GM18505 (cell line): Measurements from ENCODE around the gene PRXL2B.

Experiments used
- ATAC-seq: cut with Tn5 transposase; IDR thresholded peaks from one replicate; pipeline ENCODE4 v1.9.1; 2021; ENCODE audit not compliant: unreplicated experiment
- POLR2A ChIP-seq: IDR thresholded peaks from 4 replicates; pipeline ENCODE4 v1.6.1; 2011; ENCODE audit warnings: borderline replicate concordance; ENCODE audit not compliant: insufficient read depth, insufficient read length; ENCODE audit errors: extremely low read depth

PRXL2B gene

DNA sequence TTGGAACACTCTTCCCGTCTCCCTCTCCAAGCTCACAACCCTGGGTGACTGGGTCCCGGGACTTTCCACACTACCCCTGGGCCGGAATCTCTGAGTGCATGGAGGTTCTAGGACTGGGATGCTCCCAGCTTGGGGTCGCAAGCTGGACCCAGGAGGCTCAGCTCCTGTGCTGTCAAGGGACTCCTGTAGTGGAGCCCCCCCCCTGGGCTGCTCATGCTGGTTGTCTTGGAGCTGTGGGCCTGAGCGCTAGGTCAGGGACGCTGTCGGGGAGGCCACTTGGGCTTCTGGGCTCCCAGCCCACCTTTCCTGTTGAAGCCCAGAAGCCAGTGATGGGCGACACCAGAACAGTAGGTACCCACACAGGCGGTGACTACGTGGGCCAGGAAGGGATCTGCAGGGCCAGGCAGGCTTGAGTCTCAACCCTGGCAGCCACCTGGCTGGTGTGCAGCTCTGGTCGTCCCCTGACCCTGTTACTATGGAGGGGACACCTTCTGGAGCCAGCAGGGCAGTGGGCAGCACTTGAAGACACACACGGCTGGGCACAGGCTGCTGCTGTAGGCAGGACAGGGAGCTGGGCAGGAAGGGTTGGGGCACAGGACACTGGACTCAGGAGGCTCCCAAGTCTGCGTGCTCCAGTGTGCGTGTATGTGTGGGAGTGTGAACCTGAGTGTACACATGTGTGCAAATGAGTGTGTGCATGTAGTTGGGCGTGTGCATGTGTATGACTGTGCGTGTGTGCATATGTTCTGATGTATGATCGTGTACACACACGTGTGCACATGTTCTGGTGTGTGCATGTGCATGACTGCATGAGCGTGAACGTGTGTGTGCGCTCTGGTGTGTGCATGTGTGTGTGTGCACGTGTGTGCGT, 43.3 kb downstream of the PRXL2B start:
- TF ChIP-seq POLR2A, result no peak
- no peak for ATAC-seq

- ATAC-seq, result no peak
- TF ChIP-seq POLR2A, result no peak
Observed at GRCh38 chr1:2630498-2631135, 44.0 kb downstream of the PRXL2B start.

GRCh38 chr1:2631136-2632050, 44.8 kb downstream of the PRXL2B start:
- TF ChIP-seq POLR2A, result no peak
- no peak for ATAC-seq

DNA sequence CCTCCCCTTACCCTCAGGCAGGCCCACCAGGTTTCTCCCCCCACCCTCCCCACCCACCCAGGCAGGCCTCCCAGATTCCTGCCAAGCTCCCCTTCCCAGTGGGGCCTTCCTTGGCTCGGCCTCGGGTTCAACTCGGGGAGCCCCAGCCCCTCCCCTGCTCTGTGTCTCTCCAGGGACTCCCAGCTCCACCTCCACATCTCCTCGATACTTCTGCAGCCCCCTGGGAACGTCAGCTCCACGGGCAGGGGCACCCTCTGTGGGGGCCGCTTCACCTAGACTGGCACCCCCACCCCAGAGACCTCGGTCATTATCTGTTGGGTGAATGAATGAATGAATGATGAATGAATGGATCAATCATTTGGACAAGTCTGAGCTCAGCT, 45.5 kb downstream of the PRXL2B start:
- no peak for ATAC-seq

DNA sequence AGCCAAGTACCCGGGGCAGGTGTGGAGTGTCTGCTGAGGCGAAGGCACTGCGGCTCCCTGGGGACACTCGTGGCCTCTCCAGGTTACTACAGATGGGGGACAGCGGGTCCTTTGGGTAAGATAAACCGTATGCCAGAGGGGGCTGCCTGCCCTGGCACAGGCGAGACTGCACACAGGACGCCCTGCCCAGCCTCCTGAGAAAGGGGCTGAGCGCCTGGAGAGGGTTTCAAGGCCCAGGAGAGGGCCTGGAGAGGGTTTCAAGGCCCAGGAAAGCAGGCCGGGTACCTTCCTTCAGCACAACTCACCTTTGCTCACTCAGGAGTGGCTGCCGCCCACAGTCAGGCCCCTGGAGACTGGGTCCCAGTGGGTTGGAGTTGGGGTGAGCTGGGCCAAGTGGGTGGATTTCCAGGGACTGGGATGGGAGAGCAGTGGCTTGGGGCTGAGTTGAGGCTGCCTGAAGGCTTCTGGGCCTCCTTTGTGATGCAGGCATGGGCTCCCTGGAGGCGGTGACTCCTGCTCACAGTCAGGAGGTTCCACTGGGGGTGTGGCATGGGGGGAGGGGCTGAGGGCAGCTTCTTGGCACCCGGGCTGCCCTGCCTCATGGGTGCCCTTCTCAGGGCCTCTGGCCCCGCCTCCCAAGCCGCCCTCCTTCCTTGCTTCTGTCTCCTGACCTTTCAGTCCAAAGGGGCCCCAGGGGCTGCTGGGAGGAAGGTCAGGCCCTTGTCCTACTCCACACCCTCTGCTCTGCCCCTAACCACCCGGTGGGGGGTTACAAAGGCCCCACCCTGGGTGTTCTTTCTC, 46.2 kb downstream of the PRXL2B start, which contains the start of gene MMEL1:
Gene MMEL1 (minus strand): TSS at position 456 of the 801 bp plus-strand sequence. CDS start 3,532 bp downstream, outside the sequence.
- ATAC-seq, result no peak
- no peak for TF ChIP-seq POLR2A

More for the DNA sequence above, 45.5 kb downstream of the PRXL2B start:
- TF ChIP-seq POLR2A, result no peak

DNA sequence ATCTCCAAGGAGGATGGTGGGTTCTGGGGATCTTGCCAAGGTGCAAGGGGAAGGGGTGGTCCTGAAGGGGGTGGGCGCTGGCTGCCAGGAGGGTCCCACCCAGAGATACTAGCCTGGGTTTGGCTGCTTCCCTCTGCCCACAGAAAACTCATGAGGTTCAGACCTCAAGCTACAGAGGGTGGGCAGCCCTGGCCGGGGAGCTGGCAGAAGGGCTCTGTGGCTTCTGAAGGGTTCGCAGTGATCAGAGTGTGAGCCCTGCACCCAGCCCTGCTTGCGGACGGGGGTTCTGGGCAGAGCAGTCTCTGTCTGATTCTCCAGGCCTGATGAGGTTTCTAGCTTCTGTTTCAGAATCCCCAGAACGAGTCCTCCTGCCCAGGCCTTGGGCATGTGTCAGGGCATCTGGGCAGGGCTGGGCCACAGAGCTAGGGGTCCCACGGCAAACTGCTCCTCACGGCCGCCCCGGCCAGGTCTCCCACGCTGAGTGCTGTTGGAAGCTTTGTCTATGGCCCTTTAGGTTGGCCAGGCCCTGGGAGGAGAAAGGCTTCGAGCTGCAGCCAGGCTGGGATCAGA, 46.9 kb downstream of the PRXL2B start:
- no peak for TF ChIP-seq POLR2A
- ATAC-seq, result no peak

GRCh38 chr1:2633936-2634491, 47.4 kb downstream of the PRXL2B start:
- no peak for TF ChIP-seq POLR2A
- no peak for ATAC-seq

DNA sequence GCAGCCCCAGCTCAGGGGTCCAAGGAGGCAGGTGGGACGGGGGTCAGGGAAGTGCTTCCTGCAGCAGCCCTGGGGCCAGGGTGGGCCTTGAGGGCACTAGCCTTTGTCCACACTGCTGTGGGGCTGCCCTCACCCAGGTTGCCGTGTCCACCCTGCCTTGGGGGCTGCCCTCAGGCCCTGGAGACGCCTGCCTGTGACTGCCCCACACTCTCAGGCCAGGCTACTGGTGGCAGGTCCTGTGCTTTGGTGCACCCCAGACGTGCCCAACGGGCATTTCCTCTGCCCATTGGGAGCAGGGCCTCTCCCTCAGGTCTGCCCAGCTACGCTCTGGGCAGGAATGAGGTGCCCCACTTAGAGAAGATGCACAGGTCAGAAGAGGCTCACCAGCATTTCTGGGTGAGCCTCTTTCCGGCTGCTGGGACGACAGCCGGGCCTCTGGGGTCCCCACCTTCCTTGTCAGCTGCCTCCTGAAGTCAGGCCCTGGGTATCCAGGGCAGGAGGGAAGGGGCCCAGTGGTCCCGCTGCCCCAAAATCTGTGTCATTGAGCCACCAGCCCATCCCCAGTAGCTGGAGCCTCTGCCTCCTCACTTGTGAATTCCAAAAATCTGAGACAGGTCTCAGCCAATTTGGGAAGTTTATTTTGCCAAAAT, 48.9 kb downstream of the PRXL2B start:
- ATAC-seq, result no peak
- no peak for TF ChIP-seq POLR2A

- no peak for TF ChIP-seq POLR2A
Observed at GRCh38 chr1:2636733-2637132, 50.2 kb downstream of the PRXL2B start.

DNA sequence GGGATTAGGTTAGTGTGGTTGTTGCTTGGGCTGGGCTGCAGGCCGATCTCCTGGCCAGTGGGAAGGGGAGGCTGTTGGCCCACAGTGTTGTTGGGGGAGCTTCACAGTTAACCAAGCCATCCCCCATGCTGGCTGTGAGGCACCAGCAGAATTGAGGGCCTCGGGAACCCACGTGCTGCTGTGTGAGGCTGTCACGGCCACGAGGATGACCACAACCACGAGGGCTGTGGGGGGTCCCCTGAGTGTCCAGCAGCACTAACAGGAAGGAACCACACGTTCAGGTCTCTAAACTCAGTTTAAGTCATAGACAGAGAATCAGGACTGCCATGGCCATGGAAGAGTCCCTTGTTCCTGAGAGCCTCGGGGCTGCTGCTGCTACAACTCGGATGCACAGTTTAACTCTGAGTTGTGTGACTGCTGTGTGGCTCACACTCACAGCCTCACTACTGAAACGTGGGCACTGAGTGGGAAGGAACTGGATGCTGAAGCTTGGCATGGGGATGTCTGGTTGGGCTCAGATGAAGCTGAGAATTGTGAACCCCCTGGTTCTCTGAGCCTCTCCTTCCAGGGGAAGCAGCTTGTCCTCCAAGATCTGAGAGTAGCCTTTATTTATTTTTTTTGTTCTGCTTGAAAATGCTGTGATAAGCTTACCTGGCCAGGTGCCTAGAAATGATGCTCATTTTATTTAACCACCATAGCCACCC, 51.0 kb downstream of the PRXL2B start:
- no peak for ATAC-seq
- no peak for TF ChIP-seq POLR2A

More at GRCh38 chr1:2636733-2637132, 50.2 kb downstream of the PRXL2B start:
- ATAC-seq, result no peak
